GM12874 (cell line): ENCODE data around the gene PPP2R3A.

Experiments
- TF ChIP-seq, protein P1 (sequence below): IDR thresholded peaks from 2 replicates; pipeline ENCODE4 v1.5.1; 2011; ENCODE audit warnings: low read depth, mild to moderate bottlenecking, control low read depth, low read length, moderate library complexity; ENCODE audit not compliant: insufficient read depth

Gene PPP2R3A

DNA sequence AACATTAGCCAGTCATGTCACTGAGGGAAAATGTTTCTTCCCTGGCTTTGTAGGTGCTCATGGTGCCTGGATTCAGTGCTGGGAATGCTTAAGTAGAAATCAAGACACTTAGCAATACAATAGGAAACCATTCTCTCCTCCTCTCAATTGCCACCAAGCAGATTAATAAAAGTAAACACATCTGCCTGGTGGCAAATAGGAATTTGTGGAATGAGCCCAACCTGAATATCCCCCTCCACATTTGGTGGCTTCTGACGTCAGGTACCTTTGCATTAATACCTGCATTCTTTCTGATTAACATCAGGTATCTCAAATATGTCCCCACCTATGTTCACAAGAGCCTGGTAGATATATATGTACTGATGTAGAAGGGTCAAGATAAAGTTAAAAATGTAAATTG, 42.7 kb downstream of the PPP2R3A start:
- TF ChIP-seq, protein P1, sequence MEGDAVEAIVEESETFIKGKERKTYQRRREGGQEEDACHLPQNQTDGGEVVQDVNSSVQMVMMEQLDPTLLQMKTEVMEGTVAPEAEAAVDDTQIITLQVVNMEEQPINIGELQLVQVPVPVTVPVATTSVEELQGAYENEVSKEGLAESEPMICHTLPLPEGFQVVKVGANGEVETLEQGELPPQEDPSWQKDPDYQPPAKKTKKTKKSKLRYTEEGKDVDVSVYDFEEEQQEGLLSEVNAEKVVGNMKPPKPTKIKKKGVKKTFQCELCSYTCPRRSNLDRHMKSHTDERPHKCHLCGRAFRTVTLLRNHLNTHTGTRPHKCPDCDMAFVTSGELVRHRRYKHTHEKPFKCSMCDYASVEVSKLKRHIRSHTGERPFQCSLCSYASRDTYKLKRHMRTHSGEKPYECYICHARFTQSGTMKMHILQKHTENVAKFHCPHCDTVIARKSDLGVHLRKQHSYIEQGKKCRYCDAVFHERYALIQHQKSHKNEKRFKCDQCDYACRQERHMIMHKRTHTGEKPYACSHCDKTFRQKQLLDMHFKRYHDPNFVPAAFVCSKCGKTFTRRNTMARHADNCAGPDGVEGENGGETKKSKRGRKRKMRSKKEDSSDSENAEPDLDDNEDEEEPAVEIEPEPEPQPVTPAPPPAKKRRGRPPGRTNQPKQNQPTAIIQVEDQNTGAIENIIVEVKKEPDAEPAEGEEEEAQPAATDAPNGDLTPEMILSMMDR = no peak

DNA sequence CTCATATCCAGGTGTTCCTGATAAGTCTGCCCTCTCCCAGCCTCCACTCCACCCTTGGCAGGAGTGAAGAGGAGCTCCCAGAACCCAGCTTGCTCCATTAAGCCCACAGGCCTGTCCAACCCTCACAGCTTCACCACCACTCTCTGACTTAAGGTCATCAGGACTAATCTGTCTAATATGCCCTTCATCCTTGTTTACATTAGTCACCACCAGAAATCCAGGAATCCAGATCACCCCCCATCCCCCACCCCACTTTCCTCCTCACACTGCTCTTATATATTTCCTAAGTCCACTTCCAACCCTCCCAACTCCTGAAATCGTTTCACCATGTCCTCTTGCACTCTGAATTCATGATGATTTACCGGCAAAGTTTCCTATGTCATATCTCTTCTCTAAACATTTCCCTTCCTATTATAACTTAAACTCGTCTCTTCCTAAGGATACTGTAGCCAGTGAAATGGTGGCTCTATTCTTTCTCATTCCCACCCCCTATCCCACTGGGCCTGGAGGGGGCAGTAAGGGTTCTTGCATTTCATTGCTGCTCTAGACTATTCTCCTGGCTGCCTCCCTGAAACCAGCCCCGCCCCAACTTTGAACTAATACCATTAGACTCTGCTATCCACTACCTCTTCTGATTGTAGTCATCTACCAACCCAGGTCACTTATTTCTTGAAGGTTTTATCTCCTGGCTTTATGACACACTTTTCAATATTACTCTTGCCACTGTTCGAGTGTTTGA, 43.4 kb downstream of the PPP2R3A start:
- TF ChIP-seq, protein P1 = no peak

DNA sequence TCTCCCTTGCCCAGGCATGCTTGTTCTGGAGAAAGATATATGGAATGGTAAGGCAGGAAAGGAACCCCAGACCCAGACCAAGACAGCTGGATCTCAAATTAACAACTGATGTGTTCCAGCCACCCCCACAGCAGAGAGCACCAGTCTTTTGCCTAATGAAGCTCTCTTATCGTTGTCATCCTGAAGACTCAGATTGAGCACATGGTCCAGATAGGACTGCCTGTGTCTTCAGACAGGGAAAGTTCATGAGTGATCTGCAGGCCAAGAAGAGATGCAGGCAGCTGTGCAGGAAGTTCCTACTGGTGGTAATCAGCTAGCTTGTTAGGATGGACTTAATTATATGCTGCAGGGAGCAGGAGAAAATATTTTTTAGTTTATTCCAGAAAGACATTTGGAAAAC, 53.3 kb downstream of the PPP2R3A start:
- TF ChIP-seq, protein P1 = no peak

DNA sequence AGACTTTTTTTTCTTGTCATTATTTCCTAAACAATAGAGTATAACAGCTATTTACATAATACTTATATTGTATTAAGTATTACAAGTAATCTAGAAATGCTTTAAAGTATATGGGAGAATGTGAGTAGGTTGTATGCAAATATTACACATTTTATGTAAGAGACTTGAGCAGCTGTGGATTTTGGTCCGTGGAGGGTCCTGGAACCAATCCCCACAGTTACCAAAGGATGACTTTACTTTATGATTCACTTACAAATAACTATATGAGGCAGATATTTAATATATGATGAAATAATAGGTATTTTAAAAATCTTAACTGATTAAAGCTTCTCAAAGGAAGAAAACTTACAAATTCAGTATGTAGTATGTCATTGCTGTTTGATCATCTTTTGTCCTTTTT, 56.3 kb downstream of the PPP2R3A start:
- TF ChIP-seq, protein P1 = no peak

DNA sequence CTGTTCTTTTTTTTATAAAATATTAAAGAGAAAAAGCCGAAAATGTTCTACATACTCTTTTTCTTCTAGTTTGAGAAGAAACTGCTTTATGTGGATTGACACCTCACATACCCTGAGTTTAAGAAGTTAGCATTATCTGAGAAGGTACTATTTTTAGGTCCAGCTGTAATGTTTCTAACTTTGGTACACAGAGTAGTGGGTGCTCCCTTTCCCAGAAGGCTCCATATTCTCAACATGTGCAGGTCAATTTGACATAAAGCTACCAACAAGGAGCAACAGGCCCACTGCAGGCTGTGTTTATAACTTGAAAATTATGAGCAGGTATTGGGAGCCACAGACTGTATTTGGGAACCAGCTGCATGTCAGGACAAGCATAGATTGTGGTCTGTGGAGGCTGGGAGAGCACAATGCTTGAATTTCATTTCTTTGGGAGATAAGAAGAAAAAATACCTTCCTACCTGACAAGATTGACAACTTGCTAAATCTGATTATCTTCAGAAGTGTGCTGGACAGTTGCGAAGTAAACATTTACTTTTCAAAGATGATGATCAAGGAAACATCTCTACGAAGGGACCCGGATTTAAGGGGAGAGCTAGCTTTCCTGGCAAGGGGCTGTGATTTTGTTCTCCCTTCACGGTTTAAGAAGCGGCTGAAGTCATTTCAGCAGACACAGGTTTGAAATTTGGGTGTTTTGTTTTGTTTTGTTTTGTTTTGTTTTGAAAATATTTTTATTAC, 57.2 kb downstream of the PPP2R3A start:
- TF ChIP-seq, protein P1 = no peak

DNA sequence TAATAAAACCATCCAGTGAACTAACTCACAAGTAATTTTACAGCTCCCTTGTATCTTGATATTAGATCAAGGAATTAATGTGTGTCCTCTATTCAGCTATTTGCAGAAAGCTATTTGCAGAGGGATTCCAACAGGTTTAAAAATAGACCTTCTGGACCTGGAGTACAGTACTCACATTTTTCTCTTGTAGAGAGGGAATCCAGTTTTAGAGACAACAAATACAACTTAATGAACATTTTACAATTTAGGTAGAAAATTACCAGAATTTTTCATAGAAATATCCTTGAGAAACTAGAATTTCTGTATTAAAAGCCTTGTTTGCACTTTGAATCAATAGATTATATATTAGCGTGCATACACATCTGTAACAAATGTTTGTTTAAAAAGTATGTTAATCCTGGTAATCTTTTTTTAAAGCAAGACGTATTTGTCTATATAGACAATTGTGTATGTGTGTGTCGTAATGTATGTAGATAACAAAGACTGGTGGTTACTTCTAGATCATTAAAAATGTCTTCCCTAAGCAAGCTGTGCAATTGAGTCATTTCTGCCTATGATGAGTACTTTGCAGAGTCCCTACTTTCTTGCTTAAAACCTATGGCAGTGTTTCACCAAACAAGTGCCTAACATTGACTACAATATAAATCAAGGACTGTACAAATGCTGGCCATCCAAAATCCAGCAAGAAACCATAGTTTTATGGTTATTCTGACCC, 57.9 kb downstream of the PPP2R3A start:
- TF ChIP-seq, protein P1 = no peak

DNA sequence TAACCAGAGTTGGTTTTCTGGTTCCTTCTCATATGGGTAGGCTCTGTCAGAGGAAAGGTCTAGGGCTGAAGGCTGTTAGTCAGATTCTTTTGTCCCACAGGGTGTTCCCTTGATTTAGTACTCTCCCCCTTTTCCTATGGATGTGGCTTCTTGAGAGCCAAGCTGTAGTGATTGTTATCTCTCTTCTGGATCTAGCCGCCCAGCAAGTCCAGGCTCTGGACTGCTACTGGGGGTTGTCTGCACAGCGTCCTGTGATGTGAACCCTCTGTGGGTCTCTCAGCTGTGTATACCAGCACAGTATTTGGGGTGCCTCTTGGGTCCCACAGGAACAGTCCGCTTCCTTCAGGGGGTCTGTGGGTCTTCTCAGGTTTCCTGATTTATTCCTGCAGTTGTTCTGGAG, 70.8 kb downstream of the PPP2R3A start:
- TF ChIP-seq, protein P1 = no peak
